Fibroblast of mammary gland (primary cell): Measurements from ENCODE around the gene NFILZ.
A peak's percentile ranks its signal among the peaks of the same experiment; 100 is the strongest.

Experiments
- DNase-seq: peaks from one replicate; pipeline ENCODE4 v3.0.0-alpha.2; 2010; ENCODE audit warnings: low read depth
- H3K4me3 ChIP-seq: 2 replicates; pipeline ENCODE4 v1.5.1; 2011; ENCODE audit warnings: low read depth, mild to moderate bottlenecking, low read length, moderate library complexity; ENCODE audit not compliant: control insufficient read depth
- CTCF ChIP-seq: conservative IDR thresholded peaks from 2 replicates; pipeline ENCODE4 v1.5.1; 2011; ENCODE audit warnings: low read depth, low read length, inconsistent platforms; ENCODE audit not compliant: control insufficient read depth, insufficient read depth

NFILZ gene

GRCh38 chr19:8605514-8605913 lies 24.9 kb upstream of the NFILZ start:
- no peak for DNase-seq
- no peak for TF ChIP-seq CTCF
- no peak overlapping the region for H3K4me3 ChIP-seq

- peak; percentile 69 for DNase-seq
- H3K4me3 ChIP-seq = no peak overlapping the region
- TF ChIP-seq CTCF = no peak
Measured at GRCh38 chr19:8607386-8607785, 23.0 kb upstream of the NFILZ start.

- DNase-seq = no peak
- H3K4me3 ChIP-seq = no peak overlapping the region
- TF ChIP-seq CTCF = no peak
Measured at GRCh38 chr19:8608941-8609278, 21.5 kb upstream of the NFILZ start.

GRCh38 chr19:8609279-8610040 lies 21.0 kb upstream of the NFILZ start:
- no peak for TF ChIP-seq CTCF
- DNase-seq = peak; percentile 35
- H3K4me3 ChIP-seq = peak overlapping the region; percentile 42

- H3K4me3 ChIP-seq = peak within 1 kb of the TSS; percentile 42
- peak; percentile 33 for DNase-seq
- no peak for TF ChIP-seq CTCF
Measured at GRCh38 chr19:8610041-8610935, 20.1 kb upstream of the NFILZ start, which contains the start of gene ADAMTS10. Gene ADAMTS10 (minus strand): TSS chr19:8610715. CDS start chr19:8605710, 5,005 bp downstream.

GRCh38 chr19:8610936-8611300 lies 19.5 kb upstream of the NFILZ start:
- no peak for TF ChIP-seq CTCF
- no peak overlapping the region for H3K4me3 ChIP-seq
- no peak for DNase-seq
